Activated CD8-positive, alpha-beta memory T cell treated with anti-CD3 and anti-CD28 coated beads for 24 hours (primary cell): ENCODE results near the gene MASP2.
A peak's percentile ranks its signal among the peaks of the same experiment; 100 is the strongest.
"Not testable (repeated sequence)": the region's sequence is repeated elsewhere in the genome, so short reads cannot be mapped to it uniquely, and the experiment has no call there.

Experiments
- DNase-seq: peaks from one replicate; pipeline ENCODE4 v3.0.0-alpha.2; 2020

MASP2 gene

GRCh38 chr1:11046625-11047365 lies at the start of gene MASP2:
Gene MASP2, minus strand, starts transcription at chr1:11047239. Its CDS starts 32 bp downstream, at chr1:11047207.
- DNase-seq: peak; percentile 55

- not testable (repeated sequence) for DNase-seq
Measured at GRCh38 chr1:11083784-11084183, 36.7 kb upstream of the MASP2 start.

GRCh38 chr1:11080931-11081330 lies 33.9 kb upstream of the MASP2 start:
- DNase-seq: no peak

GRCh38 chr1:11078631-11079030 lies 31.6 kb upstream of the MASP2 start:
- DNase-seq: no peak

- not testable (repeated sequence) for DNase-seq
Measured at GRCh38 chr1:11073398-11073797, 26.4 kb upstream of the MASP2 start.

- DNase-seq: no peak
Measured at GRCh38 chr1:11072216-11072917, 25.3 kb upstream of the MASP2 start.

- no peak for DNase-seq
Measured at GRCh38 chr1:11071463-11072215, 24.6 kb upstream of the MASP2 start.

- no peak for DNase-seq
Measured at GRCh38 chr1:11070876-11071275, 23.8 kb upstream of the MASP2 start.

- DNase-seq: no peak
Measured at GRCh38 chr1:11068600-11069473, 21.8 kb upstream of the MASP2 start.

GRCh38 chr1:11067716-11068599 lies 20.9 kb upstream of the MASP2 start:
- no peak for DNase-seq

GRCh38 chr1:11065796-11066195 lies 18.8 kb upstream of the MASP2 start:
- no peak for DNase-seq

- no peak for DNase-seq
Measured at GRCh38 chr1:11064942-11065341, 17.9 kb upstream of the MASP2 start.

GRCh38 chr1:11063937-11064537 lies 17.0 kb upstream of the MASP2 start:
- not testable (repeated sequence) for DNase-seq

- peak; percentile 76 for DNase-seq
Measured at GRCh38 chr1:11062965-11063401, 15.9 kb upstream of the MASP2 start.

GRCh38 chr1:11061652-11062365 lies 14.8 kb upstream of the MASP2 start:
- DNase-seq: no peak

- DNase-seq: peak; percentile 93
Measured at GRCh38 chr1:11059968-11060830, 13.2 kb upstream of the MASP2 start, which contains the start of gene SRM. Gene SRM, minus strand, starts transcription at chr1:11060018. Its CDS starts 75 bp downstream, at chr1:11059943.

GRCh38 chr1:11059155-11059967 lies 12.3 kb upstream of the MASP2 start:
- DNase-seq: no peak

- DNase-seq: no peak
Measured at GRCh38 chr1:11058595-11059154, 11.6 kb upstream of the MASP2 start.
